Loucy (cell line): ENCODE data around the gene ROBO1.

Experiments
- H2AFZ ChIP-seq: fragments of 200-600 bp; sonication (generic); 2 replicates; pipeline ENCODE4 v1.6.0; 2016; ENCODE audit warnings: antibody characterized with exemption, mild to moderate bottlenecking, low read length, moderate library complexity
- H3F3A ChIP-seq: fragments of 200-600 bp; 2 replicates; pipeline ENCODE4 v1.6.0; 2016; ENCODE audit warnings: antibody characterized with exemption, low read depth, mild to moderate bottlenecking
- H3K27me3 ChIP-seq: fragments of 200-600 bp; sonication (generic); 2 replicates; pipeline ENCODE4 v1.6.1; 2014; ENCODE audit warnings: low read length, mild to moderate bottlenecking; ENCODE audit not compliant: insufficient read depth, poor library complexity, severe bottlenecking
- H3K36me3 ChIP-seq: fragments of 200-600 bp; sonication (generic); 2 replicates; pipeline ENCODE4 v1.6.1; 2016; ENCODE audit warnings: low read length; ENCODE audit not compliant: insufficient read depth
- H3K4me1 ChIP-seq: fragments of 200-600 bp; sonication (generic); 2 replicates; pipeline ENCODE4 v1.5.1; 2014; ENCODE audit warnings: low read length, mild to moderate bottlenecking; ENCODE audit not compliant: insufficient read depth, poor library complexity, severe bottlenecking
- H3K4me2 ChIP-seq: fragments of 200-600 bp; sonication (generic); 2 replicates; pipeline ENCODE4 v1.6.0; 2014; ENCODE audit warnings: antibody characterized with exemption, low read length, low read depth, mild to moderate bottlenecking; ENCODE audit not compliant: poor library complexity, severe bottlenecking
- H3K4me3 ChIP-seq: fragments of 200-600 bp; sonication (generic); 2 replicates; pipeline ENCODE4 v1.5.1; 2014; ENCODE audit warnings: low read length, mild to moderate bottlenecking, mixed read lengths; ENCODE audit not compliant: poor library complexity, severe bottlenecking
- H3K79me2 ChIP-seq: fragments of 200-600 bp; sonication (generic); 2 replicates; pipeline ENCODE4 v1.6.1; 2014; ENCODE audit warnings: low read length; ENCODE audit not compliant: insufficient read depth
- H3K9ac ChIP-seq: fragments of 200-600 bp; sonication (generic); 2 replicates; pipeline ENCODE4 v1.6.0; 2014; ENCODE audit warnings: mild to moderate bottlenecking, low read depth, low read length, moderate library complexity; ENCODE audit not compliant: poor library complexity, severe bottlenecking
- H3K9me2 ChIP-seq: fragments of 200-600 bp; sonication (generic); replicated peaks from 2 replicates; pipeline ENCODE4 v1.6.1; 2016; ENCODE audit warnings: low read depth, low read length, mixed read lengths
- H3K9me3 ChIP-seq: fragments of 200-600 bp; sonication (generic); 2 replicates; pipeline ENCODE4 v1.6.1; 2014; ENCODE audit warnings: mild to moderate bottlenecking, antibody characterized with exemption, low read length, low read depth; ENCODE audit not compliant: insufficient read depth
- H4K20me1 ChIP-seq: fragments of 200-600 bp; sonication (generic); 2 replicates; pipeline ENCODE4 v1.6.0; 2014; ENCODE audit warnings: antibody characterized with exemption, low read length, mild to moderate bottlenecking; ENCODE audit not compliant: insufficient read depth, poor library complexity, severe bottlenecking
- EZH2phosphoT487 ChIP-seq: fragments of 200-600 bp; IDR thresholded peaks from 2 replicates; pipeline ENCODE4 v1.6.1; 2018; ENCODE audit warnings: antibody characterized with exemption, mild to moderate bottlenecking, moderate library complexity, borderline replicate concordance
- TF ChIP-seq, protein P1 (sequence below): fragments of 200-600 bp; sonication (generic); conservative IDR thresholded peaks from 2 replicates; pipeline ENCODE4 v1.5.1; 2014; ENCODE audit warnings: mild to moderate bottlenecking, antibody characterized with exemption, low read length

Gene ROBO1

DNA sequence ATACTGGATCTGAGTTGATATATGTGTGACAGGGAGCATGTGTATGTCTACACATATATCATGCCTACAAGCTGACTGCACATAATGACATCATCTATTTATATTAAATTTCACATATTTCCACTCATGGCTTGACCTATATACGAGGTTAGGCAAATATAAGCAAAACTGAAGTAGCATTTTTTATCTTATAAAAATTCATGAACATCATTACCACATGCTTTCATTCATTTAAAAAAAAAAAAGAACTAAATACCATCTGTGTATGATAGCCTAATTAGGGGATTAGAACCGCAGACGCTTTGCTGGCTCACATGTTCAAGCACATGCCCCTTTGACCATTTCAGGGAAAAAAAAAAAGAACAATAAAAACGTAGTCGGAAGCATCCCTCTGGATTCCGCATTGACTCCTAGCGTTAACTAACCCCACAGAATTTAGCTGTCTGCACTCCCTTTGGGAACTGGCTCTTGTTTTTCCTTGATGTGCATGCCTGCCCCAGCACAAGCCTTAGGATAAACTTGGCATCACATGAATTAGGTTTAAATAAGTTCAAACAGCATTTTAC lies 888.4 kb downstream of the ROBO1 start:
- Histone ChIP-seq H3K9me3 (no peaks in the 10 kb centered on the region), H3K4me2 (no peak overlapping the region), H3K4me1 (no peaks in the 10 kb centered on the region), H3K27me3 (no peaks in the 10 kb centered on the region), H3K36me3 (no peaks in the 10 kb centered on the region), H3K9me2 (no peaks in the 10 kb centered on the region), H3K79me2 (no peaks in the 10 kb centered on the region), H3F3A (no peaks in the 10 kb centered on the region), H3K4me3 (no peak overlapping the region), H2AFZ (no peak overlapping the region), H3K9ac (no peak overlapping the region), H4K20me1 (no peaks in the 10 kb centered on the region)
- TF ChIP-seq, protein P1, sequence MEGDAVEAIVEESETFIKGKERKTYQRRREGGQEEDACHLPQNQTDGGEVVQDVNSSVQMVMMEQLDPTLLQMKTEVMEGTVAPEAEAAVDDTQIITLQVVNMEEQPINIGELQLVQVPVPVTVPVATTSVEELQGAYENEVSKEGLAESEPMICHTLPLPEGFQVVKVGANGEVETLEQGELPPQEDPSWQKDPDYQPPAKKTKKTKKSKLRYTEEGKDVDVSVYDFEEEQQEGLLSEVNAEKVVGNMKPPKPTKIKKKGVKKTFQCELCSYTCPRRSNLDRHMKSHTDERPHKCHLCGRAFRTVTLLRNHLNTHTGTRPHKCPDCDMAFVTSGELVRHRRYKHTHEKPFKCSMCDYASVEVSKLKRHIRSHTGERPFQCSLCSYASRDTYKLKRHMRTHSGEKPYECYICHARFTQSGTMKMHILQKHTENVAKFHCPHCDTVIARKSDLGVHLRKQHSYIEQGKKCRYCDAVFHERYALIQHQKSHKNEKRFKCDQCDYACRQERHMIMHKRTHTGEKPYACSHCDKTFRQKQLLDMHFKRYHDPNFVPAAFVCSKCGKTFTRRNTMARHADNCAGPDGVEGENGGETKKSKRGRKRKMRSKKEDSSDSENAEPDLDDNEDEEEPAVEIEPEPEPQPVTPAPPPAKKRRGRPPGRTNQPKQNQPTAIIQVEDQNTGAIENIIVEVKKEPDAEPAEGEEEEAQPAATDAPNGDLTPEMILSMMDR, result no peak
- no peak for TF ChIP-seq EZH2phosphoT487

DNA sequence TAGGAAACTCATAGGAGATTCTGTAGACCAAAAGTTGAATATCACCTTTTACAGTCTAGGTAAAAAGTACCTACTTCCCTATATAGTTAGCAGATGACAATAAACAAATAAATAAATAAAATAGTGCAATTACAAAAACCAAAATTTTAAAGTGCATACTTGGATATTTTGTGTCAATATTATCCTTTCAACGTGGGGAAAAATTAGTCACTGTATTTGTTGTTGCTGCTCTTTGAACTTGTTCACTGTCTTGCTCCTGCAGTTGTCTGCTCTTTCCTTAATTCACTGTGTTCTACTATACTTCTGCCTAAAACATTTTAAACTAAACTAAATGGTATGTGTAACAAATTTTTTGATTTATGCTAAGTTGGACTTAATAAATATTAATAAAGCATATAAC lies 889.0 kb downstream of the ROBO1 start:
- H3K79me2 ChIP-seq, result no peaks in the 10 kb centered on the region

DNA sequence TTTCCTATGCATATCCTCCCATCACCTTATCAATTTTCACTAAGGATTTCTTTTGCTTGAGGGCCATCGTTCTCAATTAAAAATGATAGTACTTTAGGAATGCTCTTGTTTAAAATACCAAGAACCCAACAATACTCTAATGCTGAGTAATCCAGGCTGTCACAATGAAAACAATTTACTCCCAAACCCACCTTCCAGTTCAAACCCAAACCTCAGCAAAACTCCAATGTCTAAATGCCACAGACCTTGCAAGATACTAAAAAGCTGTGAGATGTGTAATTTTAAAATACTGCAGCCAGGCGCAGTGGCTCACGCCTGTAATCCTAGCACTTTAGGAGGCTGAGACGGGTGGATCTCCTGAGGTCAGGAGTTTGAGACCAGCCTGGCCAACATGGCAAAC lies 889.8 kb downstream of the ROBO1 start:
- H3K4me3 ChIP-seq, result no peak overlapping the region
- H2AFZ ChIP-seq, result no peak overlapping the region
- no peaks in the 10 kb centered on the region for H3K4me1 ChIP-seq
- H4K20me1 ChIP-seq, result no peaks in the 10 kb centered on the region
- H3F3A ChIP-seq, result no peaks in the 10 kb centered on the region
- H3K9ac ChIP-seq, result no peak overlapping the region
- H3K9me2 ChIP-seq, result no peaks in the 10 kb centered on the region
- no peak for TF ChIP-seq EZH2phosphoT487
- TF ChIP-seq, protein P1, result no peak
- no peaks in the 10 kb centered on the region for H3K79me2 ChIP-seq
- no peak overlapping the region for H3K4me2 ChIP-seq
- no peaks in the 10 kb centered on the region for H3K27me3 ChIP-seq
- H3K9me3 ChIP-seq, result no peaks in the 10 kb centered on the region
- H3K36me3 ChIP-seq, result no peaks in the 10 kb centered on the region

More for the DNA sequence above, 889.0 kb downstream of the ROBO1 start:
- H3K9ac ChIP-seq, result no peak overlapping the region
- H2AFZ ChIP-seq, result no peak overlapping the region
- H3K27me3 ChIP-seq, result no peaks in the 10 kb centered on the region
- H3F3A ChIP-seq, result no peaks in the 10 kb centered on the region
- H4K20me1 ChIP-seq, result no peaks in the 10 kb centered on the region
- no peak overlapping the region for H3K4me2 ChIP-seq
- H3K36me3 ChIP-seq, result no peaks in the 10 kb centered on the region
- TF ChIP-seq, protein P1, result no peak
- no peak for TF ChIP-seq EZH2phosphoT487
- H3K9me2 ChIP-seq, result no peaks in the 10 kb centered on the region
- H3K9me3 ChIP-seq, result no peaks in the 10 kb centered on the region
- no peaks in the 10 kb centered on the region for H3K4me1 ChIP-seq
- no peak overlapping the region for H3K4me3 ChIP-seq
